ENCODE data around the gene RPP14. TPM values are rescaled to one million over a fixed set of nuclear protein-coding genes. Genes with fewer than 3 reads are reported as not detected.

The RPP14 gene
- total and polyA plus RNA-seq, 10 of the 15 experiments (the other 5 are each of a cell fraction or from before 2014, with no cell fraction given), result 9.1 to 21.2 (median 12.7) TPM

GRCh38 chr3:58285334-58285733, 20.7 kb upstream of the RPP14 start:
- intact Hi-C loops (cut with micrococcal nuclease; ENCODE audit: unreplicated experiment) (no loop called here), in situ Hi-C loops (cut with MboI) (no loop called here)
- Histone ChIP-seq H3K4me1 (ENCODE audit: control insufficient read depth, insufficient read depth, low read length) (no peaks in the 10 kb centered on the region), H3K4me3 (no peak overlapping the region), H3K79me2 (ENCODE audit: control insufficient read depth, insufficient read depth, low read length) (no peaks in the 10 kb centered on the region), H3K36me3 (ENCODE audit: control insufficient read depth in 2 of 2, insufficient read depth in 2 of 2, low read length in 1 of 2) (peaks cover 2 to 11% of the 10 kb centered on the region in 2 experiments; a peak in 2 of 4 replicates), H3K27ac (ENCODE audit: control insufficient read depth, insufficient read depth) (no peak overlapping the region), H3K4me2 (ENCODE audit: control insufficient read depth, insufficient read depth) (no peak overlapping the region), H3K27me3 (replicated peaks in 1 of 2; ENCODE audit: control insufficient read depth in 2 of 2, insufficient read depth in 2 of 2, low read length in 1 of 2) (no peaks in the 10 kb centered on the region), H2AFZ (ENCODE audit: control insufficient read depth, low read depth, low read length) (no peak overlapping the region), H3K9me3 (replicated peaks; ENCODE audit: control insufficient read depth, insufficient read depth, low read length) (no peaks in the 10 kb centered on the region), H3K9ac (ENCODE audit: control insufficient read depth, insufficient read depth, low read length) (no peak overlapping the region), H4K20me1 (ENCODE audit: control insufficient read depth, insufficient read depth) (no peaks in the 10 kb centered on the region)
- ChIA-PET POLR2A (no interaction called here), SMC1A (ENCODE audit: uncharacterized antibody, unreplicated experiment) (interaction anchor here (0.7 kb wide), 1 partner anchor 10 kb away, joined by 3 read pairs; no protein-coding TSS in a partner anchor), CTCF (interaction anchor here (2.6 kb wide), 1 partner anchor 21 kb away, joined by 9 read pairs; the partner anchor contains the start of genes HTD2 and RPP14), RAD21 (ENCODE audit: unreplicated experiment) (no interaction called here)
- ATAC-seq, result no peak
- no peak for DNase-seq (ENCODE audit: low read depth, low spot score)
- no TSS peak for BruUV-seq (replicated peaks)
- FAIRE-seq, result no peak
- WGBS (ENCODE audit: insufficient coverage, insufficient replicate concordance, low lambda C conversion rate, missing lambda C conversion rate), result 83% methylated on average over 7 of the region's 7 CpGs
- TF ChIP-seq E2F8 (IDR thresholded peaks at IDR 0.05; ENCODE audit: low read depth, partially characterized antibody) (no peak), ZNF622 (IDR thresholded peaks at IDR 0.05) (no peak), CREB1 (IDR thresholded peaks at IDR 0.05; ENCODE audit: low read depth) (no peak), CREM (IDR thresholded peaks at IDR 0.05; ENCODE audit: low read depth) (no peak), GABPA (IDR thresholded peaks at IDR 0.05; ENCODE audit: low read depth) (no peak), HDAC2 (IDR thresholded peaks at IDR 0.05) (no peak), CHD2 (IDR thresholded peaks at IDR 0.05; ENCODE audit: borderline replicate concordance, low read depth, low read length) (no peak), BHLHE40 (IDR thresholded peaks at IDR 0.05; ENCODE audit: borderline replicate concordance in 1 of 2, low read depth in 2 of 2, low read length in 1 of 2) (no peak), ZSCAN29 (IDR thresholded peaks at IDR 0.05) (no peak), TCF7 (IDR thresholded peaks at IDR 0.05; ENCODE audit: borderline replicate concordance) (no peak), KDM1A (IDR thresholded peaks at IDR 0.05; ENCODE audit: borderline replicate concordance) (no peak), BACH1 (IDR thresholded peaks at IDR 0.05; ENCODE audit: borderline replicate concordance) (no peak), CBFB (IDR thresholded peaks at IDR 0.05; ENCODE audit: low read depth) (no peak), BRCA1 (IDR thresholded peaks at IDR 0.05; ENCODE audit: low read depth, low read length) (no peak)
- TF ChIP-seq, protein P1, sequence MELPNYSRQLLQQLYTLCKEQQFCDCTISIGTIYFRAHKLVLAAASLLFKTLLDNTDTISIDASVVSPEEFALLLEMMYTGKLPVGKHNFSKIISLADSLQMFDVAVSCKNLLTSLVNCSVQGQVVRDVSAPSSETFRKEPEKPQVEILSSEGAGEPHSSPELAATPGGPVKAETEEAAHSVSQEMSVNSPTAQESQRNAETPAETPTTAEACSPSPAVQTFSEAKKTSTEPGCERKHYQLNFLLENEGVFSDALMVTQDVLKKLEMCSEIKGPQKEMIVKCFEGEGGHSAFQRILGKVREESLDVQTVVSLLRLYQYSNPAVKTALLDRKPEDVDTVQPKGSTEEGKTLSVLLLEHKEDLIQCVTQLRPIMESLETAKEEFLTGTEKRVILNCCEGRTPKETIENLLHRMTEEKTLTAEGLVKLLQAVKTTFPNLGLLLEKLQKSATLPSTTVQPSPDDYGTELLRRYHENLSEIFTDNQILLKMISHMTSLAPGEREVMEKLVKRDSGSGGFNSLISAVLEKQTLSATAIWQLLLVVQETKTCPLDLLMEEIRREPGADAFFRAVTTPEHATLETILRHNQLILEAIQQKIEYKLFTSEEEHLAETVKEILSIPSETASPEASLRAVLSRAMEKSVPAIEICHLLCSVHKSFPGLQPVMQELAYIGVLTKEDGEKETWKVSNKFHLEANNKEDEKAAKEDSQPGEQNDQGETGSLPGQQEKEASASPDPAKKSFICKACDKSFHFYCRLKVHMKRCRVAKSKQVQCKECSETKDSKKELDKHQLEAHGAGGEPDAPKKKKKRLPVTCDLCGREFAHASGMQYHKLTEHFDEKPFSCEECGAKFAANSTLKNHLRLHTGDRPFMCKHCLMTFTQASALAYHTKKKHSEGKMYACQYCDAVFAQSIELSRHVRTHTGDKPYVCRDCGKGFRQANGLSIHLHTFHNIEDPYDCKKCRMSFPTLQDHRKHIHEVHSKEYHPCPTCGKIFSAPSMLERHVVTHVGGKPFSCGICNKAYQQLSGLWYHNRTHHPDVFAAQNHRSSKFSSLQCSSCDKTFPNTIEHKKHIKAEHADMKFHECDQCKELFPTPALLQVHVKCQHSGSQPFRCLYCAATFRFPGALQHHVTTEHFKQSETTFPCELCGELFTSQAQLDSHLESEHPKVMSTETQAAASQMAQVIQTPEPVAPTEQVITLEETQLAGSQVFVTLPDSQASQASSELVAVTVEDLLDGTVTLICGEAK (IDR thresholded peaks at IDR 0.05; ENCODE audit: borderline replicate concordance), result no peak
- TF ChIP-seq, protein P2, sequence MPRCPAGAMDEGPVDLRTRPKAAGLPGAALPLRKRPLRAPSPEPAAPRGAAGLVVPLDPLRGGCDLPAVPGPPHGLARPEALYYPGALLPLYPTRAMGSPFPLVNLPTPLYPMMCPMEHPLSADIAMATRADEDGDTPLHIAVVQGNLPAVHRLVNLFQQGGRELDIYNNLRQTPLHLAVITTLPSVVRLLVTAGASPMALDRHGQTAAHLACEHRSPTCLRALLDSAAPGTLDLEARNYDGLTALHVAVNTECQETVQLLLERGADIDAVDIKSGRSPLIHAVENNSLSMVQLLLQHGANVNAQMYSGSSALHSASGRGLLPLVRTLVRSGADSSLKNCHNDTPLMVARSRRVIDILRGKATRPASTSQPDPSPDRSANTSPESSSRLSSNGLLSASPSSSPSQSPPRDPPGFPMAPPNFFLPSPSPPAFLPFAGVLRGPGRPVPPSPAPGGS (IDR thresholded peaks at IDR 0.05; ENCODE audit: borderline replicate concordance, insufficient read depth, low read depth, low read length, poor library complexity, severe bottlenecking), result no peak
- TF ChIP-seq, protein P3, sequence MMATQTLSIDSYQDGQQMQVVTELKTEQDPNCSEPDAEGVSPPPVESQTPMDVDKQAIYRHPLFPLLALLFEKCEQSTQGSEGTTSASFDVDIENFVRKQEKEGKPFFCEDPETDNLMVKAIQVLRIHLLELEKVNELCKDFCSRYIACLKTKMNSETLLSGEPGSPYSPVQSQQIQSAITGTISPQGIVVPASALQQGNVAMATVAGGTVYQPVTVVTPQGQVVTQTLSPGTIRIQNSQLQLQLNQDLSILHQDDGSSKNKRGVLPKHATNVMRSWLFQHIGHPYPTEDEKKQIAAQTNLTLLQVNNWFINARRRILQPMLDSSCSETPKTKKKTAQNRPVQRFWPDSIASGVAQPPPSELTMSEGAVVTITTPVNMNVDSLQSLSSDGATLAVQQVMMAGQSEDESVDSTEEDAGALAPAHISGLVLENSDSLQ (IDR thresholded peaks at IDR 0.05), result no peak

Data from GM12878 (cell line).